ENCODE results near the gene HSPB6.

DNA sequence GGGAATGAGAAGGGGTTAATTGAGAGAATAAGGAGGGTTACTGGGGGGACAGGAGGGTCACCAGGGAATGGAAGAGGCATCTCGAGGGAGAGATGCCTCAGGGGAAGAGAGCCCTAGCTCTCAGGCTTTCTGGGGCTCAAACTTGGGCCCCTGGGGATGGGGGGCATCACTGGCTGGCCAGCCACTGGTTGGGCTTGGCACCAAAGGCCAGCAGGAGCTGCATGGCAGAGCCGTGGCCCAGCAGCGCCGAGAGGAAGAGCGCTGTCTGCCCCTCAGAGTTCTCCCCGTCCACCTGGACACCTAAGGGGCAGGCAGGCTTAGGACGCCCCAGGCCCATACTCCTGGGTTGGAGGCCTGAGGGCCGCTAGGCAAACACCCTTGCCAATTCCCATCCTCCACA lies 36.1 kb upstream of the HSPB6 start:
- TF ChIP-seq, protein P1, sequence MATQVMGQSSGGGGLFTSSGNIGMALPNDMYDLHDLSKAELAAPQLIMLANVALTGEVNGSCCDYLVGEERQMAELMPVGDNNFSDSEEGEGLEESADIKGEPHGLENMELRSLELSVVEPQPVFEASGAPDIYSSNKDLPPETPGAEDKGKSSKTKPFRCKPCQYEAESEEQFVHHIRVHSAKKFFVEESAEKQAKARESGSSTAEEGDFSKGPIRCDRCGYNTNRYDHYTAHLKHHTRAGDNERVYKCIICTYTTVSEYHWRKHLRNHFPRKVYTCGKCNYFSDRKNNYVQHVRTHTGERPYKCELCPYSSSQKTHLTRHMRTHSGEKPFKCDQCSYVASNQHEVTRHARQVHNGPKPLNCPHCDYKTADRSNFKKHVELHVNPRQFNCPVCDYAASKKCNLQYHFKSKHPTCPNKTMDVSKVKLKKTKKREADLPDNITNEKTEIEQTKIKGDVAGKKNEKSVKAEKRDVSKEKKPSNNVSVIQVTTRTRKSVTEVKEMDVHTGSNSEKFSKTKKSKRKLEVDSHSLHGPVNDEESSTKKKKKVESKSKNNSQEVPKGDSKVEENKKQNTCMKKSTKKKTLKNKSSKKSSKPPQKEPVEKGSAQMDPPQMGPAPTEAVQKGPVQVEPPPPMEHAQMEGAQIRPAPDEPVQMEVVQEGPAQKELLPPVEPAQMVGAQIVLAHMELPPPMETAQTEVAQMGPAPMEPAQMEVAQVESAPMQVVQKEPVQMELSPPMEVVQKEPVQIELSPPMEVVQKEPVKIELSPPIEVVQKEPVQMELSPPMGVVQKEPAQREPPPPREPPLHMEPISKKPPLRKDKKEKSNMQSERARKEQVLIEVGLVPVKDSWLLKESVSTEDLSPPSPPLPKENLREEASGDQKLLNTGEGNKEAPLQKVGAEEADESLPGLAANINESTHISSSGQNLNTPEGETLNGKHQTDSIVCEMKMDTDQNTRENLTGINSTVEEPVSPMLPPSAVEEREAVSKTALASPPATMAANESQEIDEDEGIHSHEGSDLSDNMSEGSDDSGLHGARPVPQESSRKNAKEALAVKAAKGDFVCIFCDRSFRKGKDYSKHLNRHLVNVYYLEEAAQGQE (IDR thresholded peaks at IDR 0.05): no peak
- TF ChIP-seq NFE2L2 (conservative IDR thresholded peaks at IDR 0.05; ENCODE audit: low read length): no peak

Data from A549 (cell line).